Measurements from ENCODE around the gene PUS10.
"Not testable (repeated sequence)": the region's sequence is repeated elsewhere in the genome, so short reads cannot be mapped to it uniquely, and the experiment has no call there.

PUS10 gene

GRCh38 chr2:61009355-61009754 lies 8.7 kb downstream of the PUS10 start:
- no peak for DNase-seq

DNA sequence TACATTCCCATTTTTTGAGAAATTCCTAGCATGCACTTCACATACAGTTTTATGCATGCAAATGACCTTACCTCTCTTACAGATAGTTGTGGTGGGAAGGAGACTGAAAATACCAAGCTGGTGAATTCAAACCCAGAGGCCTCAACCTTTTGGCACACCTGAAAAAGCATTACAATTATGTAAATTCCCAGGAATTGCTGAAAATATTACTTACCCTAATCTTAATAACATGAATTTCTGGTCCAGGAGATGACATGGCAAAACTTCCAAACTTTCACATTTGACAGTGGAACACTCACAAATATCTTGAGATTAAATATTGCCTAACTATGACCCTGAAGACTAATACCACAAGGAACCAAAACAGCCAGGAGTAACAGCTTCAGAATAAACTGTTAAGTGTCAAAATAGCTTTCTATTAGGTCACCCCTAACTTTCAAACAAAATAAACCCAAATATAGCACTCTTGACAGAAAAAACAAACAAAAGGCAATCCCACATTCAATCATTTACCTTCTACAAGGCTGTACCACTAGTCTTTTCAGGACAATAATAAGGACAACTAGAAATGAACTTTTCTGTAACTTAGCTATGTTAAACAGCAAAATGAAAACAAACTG lies 11.5 kb downstream of the PUS10 start:
- no peak for DNase-seq

- no peak for DNase-seq
These were observed 12.3 kb downstream of the PUS10 start for GRCh38 chr2:61005736-61006135.

GRCh38 chr2:60998628-60999545 lies 19.2 kb downstream of the PUS10 start:
- DNase-seq, result no peak

DNA sequence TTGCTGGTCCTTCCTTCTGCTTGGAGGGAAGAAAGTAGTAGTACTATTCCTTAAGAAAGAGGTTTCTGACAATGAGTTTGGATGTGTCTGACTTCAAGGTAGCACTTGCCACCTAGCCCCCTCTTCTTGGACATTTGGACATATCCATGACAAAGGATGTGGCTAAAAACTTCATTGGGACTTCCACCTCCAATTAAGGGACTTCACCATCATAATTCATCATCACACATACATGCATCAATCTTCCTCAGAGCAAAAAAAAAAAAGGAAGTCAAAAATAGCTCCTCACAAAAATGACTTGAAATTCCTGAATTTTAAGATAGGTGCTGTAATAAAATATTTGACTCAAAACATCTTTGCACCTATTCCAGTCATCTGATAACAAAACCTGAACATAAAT lies 23.9 kb downstream of the PUS10 start:
- no peak for DNase-seq

DNA sequence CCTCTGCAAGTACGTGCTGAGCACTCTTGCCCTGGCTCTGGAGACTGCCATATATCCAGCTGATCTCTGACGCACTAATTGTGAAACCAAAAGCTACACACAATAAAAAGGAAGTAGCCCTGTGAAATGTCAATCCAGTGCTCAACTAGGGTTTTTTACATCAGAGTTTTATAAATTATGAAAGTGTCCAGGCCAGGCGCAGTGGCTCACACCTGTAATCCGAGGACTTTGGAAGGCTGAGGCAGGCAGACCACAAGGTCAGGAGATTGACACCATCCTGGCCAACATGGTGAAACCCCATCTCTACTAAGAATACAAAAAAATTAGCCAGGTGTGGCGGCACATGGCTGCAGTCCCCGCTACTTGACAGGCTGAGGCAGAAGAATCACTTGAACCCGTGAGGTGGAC lies 25.1 kb downstream of the PUS10 start:
- DNase-seq, result no peak

GRCh38 chr2:60991644-60992043 lies 26.4 kb downstream of the PUS10 start:
- no peak for DNase-seq

- DNase-seq, result no peak
These were observed 28.8 kb downstream of the PUS10 start for GRCh38 chr2:60989259-60989658.

DNA sequence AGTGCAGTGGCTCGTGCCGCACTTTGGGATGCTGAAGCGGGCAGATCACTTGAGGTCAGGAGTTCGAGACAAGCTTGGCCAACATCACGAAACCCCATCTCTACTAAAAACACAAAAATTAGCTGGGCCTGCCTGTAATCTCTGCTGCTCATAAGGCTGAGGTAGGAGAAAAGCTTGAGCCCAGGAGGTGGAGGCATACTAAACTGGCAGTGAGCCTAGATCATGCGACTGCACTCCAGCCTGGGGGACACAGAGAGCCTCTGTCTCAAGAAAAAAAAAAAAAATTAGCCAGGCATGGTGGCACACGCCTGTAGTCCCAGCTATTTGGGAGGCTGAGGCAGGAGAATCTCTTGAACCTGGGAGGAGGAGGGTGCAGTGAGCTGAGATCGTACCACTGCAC lies 30.4 kb downstream of the PUS10 start:
- DNase-seq, result not testable (repeated sequence)

- DNase-seq, result no peak
These were observed 31.0 kb downstream of the PUS10 start for GRCh38 chr2:60987041-60987440.

- DNase-seq, result no peak
These were observed 33.3 kb downstream of the PUS10 start for GRCh38 chr2:60984720-60985119.

DNA sequence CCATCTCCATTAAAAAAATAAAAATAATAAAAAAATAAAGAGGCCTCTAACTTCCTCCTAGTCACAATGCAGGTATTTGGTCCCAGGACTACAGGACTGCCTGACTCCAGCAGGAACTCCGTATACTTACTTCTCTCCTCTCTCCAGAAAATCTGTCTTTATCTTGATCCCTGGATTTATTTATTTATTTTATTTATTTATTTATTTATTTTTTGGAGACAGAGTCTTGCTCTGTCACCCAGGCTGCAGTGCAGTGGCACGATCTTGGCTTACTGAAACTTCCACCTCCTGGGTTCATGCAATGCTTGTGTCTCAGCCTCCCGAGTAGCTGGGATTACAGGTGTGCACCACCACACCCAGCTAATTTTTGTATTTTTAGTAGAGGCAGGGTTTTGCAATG lies 36.0 kb downstream of the PUS10 start:
- DNase-seq, result not testable (repeated sequence)

GRCh38 chr2:60980071-60980815 lies 37.8 kb downstream of the PUS10 start:
- no peak for DNase-seq

GRCh38 chr2:60979231-60979630 lies 38.8 kb downstream of the PUS10 start:
- no peak for DNase-seq

DNA sequence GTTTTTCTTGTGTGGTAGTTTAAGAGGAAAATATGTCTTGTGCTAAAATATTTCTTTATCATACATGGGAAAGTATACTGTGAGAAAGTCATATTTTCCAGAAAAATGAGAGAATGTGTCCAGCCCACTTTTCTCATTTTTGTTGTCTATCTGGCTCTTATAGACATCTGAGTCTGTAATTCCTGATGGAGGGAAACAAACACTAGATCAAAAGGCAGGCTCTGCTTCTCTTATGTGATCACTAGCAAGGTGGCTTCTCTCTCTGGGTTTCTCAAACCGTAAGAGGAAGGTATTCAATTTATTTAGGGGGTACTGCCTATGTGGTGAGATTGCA lies 40.5 kb downstream of the PUS10 start:
- no peak for DNase-seq

GRCh38 chr2:60976875-60977561 lies 41.0 kb downstream of the PUS10 start:
- no peak for DNase-seq

GRCh38 chr2:60976256-60976850 lies 41.7 kb downstream of the PUS10 start:
- DNase-seq, result no peak

- no peak for DNase-seq
These were observed 43.4 kb downstream of the PUS10 start for GRCh38 chr2:60974652-60975051.

GRCh38 chr2:60973705-60974104 lies 44.4 kb downstream of the PUS10 start:
- no peak for DNase-seq

DNA sequence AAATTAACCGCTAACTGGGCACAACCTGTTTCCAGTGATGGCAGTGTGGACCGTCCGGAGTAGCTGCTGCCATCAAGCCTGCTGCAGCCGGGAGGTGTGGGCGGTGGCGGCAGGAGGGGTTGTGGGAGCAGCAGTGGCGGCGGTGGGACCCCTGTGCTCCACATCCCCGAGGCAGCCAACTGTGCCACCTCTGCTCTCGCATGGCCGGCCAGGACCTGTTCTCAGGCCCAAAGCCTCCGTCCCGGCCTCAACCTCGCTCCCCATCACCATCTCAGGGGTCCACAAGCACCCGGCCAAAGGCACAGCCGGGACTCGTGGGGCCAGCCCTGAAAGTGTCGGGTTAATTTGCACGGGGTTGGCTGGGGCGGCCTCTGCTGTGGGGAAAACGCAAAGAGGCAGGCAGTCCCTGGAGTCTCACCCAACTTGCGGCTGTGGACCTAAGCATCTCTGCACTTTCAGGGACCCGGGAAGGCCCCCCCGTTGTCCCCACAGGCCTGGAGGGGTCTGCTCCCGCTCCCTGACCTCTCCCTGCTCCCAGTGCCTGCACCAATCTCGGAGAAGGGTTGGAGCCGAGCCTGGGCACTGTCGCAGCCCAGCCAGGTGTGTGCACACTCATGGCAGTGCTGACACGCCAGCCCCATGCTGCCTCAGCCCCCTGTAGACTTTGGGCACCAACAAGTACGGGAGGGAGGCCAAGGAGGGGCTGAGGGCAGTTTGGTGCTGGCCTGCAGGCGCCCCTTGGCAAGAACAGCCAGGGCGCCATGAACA lies 45.0 kb downstream of the PUS10 start:
- no peak for DNase-seq

- no peak for DNase-seq
These were observed 51.3 kb downstream of the PUS10 start for GRCh38 chr2:60966507-60967405.

All from activated T-cell treated with anti-CD3 and anti-CD28 coated beads, Interleukin-2, amount 50 U/mL, for 1 hour (primary cell).